Measurements from ENCODE around the gene SLC9A5.

SLC9A5 gene, protein sequence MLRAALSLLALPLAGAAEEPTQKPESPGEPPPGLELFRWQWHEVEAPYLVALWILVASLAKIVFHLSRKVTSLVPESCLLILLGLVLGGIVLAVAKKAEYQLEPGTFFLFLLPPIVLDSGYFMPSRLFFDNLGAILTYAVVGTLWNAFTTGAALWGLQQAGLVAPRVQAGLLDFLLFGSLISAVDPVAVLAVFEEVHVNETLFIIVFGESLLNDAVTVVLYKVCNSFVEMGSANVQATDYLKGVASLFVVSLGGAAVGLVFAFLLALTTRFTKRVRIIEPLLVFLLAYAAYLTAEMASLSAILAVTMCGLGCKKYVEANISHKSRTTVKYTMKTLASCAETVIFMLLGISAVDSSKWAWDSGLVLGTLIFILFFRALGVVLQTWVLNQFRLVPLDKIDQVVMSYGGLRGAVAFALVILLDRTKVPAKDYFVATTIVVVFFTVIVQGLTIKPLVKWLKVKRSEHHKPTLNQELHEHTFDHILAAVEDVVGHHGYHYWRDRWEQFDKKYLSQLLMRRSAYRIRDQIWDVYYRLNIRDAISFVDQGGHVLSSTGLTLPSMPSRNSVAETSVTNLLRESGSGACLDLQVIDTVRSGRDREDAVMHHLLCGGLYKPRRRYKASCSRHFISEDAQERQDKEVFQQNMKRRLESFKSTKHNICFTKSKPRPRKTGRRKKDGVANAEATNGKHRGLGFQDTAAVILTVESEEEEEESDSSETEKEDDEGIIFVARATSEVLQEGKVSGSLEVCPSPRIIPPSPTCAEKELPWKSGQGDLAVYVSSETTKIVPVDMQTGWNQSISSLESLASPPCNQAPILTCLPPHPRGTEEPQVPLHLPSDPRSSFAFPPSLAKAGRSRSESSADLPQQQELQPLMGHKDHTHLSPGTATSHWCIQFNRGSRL

DNA sequence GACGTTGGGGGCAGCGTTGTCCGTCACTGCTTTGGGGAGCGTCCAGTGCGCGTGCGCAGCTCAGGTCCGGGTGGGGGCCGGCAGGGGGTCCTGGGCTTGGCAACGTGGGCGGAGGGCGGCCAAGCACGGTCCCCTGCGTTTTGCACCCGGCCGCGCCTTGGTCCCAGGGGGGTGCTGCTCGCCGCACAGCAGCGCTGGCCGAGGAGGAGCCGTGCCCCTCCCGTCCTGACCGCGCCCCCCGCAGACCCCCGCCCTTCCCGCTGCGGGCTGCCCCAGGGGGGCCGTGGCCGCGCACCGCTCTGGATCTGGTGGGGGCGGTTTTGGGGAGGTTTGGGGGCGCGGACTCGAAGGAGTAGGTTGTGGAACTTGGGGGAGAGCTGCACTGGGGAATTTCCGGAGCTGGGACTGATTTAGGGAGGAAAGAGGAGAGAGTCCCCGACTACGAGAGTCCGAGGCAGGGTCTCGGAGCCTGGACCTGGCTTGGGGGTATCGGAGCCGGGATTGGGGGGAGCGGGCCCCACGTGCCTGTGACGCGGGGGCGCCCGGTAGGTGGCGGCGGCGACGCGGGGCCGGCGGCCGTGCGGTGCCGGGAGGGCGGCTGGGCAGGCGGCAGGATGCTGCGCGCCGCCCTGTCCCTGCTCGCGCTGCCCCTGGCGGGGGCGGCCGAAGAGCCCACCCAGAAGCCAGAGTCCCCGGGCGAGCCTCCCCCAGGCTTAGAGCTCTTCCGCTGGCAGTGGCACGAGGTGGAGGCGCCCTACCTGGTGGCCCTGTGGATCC is at the start of gene SLC9A5:
Gene SLC9A5 (plus strand): TSS at position 579 of the 777 bp plus-strand sequence. CDS start 36 bp downstream, at position 615.
- no peak for DNase-seq (ENCODE audit: low read depth)

DNA sequence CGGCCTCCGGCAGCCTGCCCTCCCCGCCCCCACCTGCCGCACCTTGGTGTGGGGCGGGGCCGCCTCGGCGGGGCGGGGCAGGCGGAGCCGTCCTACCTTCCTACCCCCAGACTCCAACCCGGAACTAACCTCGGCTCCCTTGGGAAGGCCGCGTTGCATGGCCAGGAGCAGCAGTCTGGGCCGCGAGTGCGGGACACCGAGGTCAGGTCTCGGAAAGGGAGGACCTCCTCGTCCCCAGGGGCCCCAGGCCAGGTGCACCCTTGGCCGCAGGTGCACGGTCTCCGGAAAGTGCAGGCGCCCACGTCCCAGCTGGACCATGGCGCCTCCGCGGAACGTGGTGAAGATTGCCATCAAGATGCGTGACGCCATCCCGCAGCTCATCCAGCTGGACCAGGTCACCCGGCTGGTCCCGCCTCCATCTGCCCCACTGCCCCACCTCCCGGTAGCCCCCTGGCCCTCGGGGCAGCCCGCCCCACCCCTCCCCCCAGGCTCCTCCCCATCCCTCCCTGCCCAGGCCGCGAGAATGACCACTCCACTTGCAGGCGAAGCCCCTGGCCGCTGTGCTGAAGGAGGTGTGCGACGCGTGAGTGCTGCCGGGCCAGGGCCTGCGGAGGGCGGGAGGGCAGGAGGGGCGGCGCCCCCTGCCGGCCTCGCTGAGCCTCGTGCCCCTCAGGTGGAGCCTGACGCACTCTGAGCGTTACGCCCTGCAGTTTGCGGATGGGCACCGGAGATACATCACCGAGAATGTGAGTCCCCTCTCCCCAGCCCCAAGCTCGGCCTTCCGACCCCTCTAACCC is 49.6 kb upstream of the SLC9A5 start, which contains the start of gene ELMO3:
Gene ELMO3 (plus strand): TSS at position 121 of the 797 bp plus-strand sequence. CDS start 196 bp downstream, at position 317.
- no peak for DNase-seq (ENCODE audit: low read depth)

DNA sequence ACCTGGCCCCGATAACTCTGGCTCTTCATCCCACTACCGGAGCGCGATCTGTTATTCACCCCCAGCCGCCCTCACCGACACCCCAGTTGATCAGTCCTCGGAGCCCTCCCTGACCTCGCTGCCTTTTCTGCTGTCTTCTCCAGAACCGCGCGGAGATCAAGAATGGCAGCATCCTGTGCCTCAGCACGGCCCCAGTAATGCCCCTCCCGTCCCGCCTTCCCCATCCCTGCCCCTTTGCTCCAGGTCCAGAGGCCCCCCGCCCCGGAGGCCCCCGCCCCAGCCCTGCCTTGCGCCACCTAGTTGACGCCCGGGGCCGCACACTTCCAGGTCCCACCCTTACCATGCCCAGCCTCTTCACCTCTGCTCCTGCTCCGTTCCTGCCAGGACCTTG is 49.0 kb upstream of the SLC9A5 start:
- DNase-seq (ENCODE audit: low read depth) = no peak

DNA sequence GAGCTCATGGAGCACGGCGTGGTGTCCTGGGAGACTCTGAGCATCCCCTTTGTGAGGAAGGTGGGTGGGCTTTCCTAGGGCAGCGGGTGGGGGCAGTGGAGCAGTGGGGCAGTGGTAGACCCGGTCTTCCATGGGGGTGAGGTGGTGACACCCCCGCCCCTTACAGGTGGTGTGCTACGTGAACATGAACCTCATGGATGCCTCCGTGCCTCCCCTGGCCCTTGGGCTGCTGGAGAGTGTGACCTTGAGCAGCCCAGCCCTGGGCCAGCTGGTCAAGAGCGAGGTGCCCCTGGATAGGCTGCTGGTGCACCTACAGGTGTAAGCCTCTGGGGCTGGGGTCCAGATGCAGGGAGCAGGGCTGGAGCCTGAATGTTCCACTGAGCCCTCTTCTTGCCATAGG is 48.3 kb upstream of the SLC9A5 start:
- no peak for DNase-seq (ENCODE audit: low read depth)

DNA sequence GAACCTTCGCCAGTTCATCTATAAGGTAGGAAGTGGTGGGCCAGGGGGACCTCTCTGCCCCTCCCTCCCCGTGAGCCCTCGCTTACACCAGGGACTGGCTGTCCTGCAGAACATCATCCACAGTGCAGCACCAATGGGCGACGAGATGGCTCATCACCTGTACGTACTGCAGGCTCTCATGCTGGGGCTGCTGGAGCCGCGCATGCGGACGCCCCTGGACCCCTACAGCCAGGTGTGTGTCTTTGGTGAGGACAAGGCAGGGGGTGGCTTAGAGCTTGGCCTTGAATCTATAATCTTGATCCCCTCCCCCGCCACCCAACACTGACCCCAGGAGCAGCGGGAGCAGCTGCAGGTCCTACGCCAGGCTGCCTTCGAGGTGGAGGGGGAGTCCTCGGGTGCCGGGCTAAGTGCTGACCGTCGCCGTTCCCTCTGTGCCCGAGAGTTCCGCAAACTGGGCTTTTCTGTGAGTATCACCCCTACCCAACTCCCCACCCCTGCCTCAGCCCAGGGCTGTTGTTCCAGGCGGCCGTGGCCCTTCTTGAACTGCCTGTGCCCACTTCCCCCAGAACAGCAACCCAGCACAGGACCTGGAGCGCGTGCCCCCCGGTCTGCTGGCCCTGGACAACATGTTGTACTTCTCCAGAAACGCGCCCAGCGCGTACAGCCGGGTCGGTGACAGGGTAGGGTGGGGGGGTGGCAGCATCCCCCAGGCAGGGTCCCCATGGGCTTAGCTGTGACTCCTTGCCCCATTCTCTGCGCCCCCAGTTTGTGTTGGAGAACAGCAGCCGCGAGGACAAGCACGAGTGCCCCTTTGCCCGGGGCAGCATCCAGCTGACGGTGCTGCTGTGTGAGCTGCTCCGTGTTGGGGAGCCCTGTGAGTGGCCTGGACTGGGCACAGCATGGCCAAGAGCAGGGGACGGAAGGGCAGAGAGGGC is 47.1 kb upstream of the SLC9A5 start:
- no peak for DNase-seq (ENCODE audit: low read depth)

DNA sequence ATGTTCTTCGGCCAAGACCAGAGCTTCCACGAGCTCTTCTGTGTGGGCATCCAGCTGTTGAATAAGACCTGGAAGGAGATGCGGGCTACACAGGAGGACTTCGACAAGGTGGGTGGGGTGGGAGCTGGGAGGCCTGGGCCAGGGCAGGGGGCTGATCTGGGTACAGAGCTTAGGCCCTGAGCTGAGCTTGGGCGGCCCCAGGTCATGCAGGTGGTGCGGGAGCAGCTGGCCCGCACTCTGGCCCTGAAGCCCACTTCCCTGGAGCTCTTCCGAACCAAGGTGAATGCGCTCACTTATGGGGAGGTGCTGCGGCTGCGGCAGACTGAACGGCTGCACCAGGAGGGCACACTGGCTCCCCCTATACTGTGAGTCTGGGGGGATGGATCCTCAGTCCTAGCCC is 46.4 kb upstream of the SLC9A5 start:
- no peak for DNase-seq (ENCODE audit: low read depth)

DNA sequence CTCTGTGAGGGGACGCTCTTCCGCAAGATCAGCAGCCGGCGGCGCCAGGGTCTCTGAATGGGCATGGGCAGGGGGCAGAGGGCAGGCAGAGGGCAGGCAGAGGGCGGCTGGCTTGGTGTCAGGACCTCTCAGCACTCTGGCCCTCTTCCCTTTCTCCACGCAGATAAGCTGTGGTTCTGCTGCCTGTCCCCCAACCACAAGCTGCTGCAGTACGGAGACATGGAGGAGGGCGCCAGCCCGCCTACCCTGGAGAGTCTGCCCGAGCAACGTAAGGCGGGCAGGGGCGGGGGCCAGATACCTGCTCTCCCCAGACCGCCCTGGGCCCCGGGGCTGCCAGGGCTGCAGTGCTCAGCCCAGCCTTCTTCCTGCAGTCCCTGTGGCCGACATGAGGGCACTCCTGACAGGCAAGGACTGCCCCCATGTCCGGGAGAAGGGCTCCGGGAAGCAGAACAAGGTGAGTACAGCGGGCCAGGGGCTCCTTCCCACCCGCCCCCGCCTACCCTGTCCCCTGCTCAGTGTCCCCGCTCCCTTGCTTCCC is 45.8 kb upstream of the SLC9A5 start:
- DNase-seq (ENCODE audit: low read depth) = no peak

DNA sequence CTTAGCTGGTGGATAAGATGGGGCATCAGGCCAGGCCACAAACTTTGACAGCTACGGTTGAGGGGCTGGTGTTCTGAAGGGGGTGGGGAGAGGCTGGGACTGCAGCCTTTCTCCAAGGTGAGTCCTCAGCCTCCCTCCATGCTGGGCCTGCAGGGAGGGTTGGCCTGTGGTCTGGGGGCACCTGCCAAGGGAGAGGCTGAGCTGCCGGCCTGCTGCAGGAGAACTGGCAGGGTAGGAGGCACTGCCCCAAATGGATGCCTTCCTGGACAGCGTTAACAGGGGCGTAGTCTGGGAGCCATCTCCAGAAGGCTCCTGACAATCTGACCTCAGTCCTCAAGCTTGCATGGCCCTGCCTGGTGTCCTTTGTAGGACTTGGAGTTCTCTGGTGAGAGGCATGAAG is 44.7 kb upstream of the SLC9A5 start:
- no peak for DNase-seq (ENCODE audit: low read depth)

DNA sequence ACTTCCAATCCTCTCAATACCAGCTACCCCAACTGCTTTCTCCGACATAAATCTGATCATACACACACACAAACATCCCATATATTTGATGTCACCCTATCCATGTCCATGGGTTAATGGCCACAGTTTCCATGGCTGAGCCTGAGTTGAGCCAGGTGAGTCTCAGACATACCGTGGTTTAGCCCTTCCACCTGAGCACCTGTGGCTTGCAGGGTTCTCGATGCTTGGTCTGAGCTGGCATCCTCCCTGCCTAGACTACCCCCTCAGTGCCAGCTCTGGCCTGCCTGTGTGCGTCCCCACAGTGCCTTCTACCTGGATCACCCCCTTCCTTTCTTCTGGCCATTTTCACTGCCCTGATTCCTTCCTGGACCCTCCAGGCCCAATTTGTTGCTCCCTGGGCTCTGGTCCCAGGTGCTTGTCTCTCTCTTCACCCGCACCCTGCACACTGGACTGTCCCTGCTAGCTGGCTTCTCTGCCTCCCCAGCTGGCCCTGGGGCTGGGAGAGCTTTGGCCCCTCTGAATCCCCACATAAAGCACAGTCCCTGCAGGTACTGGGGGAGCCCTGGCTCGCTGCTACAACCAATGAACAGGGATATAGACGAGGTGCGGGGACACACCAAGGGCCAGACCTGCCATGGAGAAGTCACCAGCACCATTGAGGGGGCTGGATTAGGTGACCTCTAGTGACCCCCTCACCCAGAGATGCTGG is 42.5 kb upstream of the SLC9A5 start:
- DNase-seq (ENCODE audit: low read depth) = no peak

DNA sequence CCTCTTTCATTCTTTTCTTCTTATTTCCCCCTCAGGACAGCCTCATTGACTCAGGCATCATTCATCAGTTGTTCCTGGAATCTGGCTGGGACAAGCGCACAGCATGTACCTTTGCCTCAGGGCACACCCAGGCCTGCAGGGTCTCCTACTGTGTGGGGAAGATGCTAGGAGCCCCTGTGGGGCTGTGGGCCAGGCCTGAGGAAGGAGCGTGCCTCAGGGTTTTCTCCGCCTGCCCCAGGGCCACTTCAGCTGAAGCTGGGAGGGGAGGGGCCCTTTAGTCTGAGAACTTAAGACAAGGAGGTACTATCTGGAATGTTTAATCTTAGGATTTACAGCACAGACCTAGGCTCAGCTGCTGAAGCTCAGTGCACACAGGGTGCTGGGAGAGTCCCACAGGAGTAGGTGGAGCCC is 41.9 kb upstream of the SLC9A5 start:
- no peak for DNase-seq (ENCODE audit: low read depth)

DNA sequence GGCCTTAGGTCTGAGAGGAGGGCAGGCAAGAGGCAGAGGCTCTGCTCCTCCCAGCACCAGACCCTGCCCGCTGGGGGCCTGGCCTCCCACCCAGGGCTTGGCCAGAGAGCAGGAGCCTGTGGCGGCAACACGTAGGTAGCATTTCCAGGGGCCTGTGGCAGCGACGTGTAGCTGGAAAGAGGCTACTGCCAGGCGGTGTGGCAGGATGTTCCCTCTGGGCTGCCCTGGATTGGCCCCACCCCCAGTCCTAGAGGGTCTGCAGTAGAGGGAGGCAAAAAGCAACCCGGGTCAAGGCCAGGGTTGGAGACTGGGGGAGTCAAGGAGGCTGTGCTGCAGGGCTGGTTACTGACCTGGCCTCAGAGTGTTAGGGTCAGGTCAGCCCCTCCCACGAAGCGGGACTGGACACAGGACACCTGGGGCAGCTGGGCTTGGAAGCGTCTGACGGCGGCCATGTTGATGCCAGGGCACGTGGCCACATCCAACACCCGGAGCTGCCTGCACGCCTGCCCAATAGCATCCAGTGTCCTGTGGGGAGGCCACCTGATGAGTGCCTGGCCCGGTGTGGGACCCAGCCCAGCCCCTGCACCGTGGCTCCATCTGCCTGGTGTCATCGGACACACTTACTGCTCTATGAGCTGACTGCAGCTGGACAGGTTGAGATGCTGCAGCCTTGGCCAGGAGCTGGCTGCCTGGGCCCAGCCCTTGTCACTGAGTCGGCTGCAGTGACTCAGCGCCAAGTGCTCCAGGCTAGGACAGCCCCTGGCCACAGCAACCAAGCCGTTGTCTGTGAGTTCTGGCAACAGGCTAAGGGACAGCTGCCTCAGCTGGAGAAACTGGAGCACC is 41.3 kb upstream of the SLC9A5 start:
- no peak for DNase-seq (ENCODE audit: low read depth)

DNA sequence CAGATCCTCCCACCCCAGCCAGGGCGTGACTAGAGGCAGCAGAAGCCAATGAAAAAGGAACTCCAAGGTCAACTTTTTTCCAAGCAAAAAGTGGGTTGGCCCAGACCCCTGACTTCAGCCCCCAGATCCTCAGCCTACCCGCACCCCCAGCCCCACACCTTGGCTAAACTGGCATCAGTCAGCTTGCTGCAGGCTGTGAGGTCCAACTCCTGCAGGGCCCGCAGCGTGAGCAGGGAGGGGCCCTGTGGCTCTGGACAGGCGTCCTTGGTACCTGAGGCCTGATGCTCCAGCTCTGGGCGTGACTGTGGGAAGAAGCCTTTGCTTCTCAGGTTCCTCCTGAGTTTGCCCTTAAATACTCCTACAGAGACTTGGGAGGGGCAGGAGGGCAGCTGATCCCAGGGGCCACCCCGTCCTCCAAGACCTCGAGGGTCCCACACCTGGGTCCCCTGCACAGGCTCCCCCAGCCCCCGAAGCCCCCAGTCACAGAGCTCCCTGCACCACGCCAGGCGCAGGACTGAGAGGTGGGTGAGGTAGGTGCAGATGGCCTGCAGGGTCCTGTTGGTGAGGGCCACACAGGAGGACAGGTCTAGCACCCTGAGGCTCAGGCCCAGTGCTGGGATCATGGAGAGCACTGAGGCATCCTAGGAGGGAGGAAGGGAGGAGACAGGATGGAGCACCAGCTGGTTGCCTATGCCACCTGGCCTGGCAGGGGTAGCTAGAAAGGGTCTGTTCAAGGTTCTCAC is 40.5 kb upstream of the SLC9A5 start:
- DNase-seq (ENCODE audit: low read depth) = no peak

DNA sequence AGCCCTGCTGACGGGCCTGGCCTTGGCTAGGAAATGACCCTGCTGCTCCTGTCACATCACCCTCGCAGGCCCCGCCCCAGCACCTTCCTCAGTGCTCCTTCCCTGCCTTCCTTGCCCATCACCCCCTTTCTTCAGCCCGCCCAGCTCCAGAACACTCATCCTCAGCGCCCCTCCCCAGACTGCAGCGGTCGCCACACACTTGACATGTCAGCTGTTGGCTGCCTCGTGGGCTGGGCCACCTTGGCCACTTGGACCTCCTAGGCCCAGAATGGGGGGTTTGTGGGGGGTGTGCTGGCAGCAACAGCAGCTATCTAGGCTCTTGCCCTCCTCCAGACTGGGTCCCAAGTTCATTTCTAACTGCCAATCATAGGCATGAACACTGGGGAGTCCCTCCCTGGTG is 39.2 kb upstream of the SLC9A5 start:
- DNase-seq (ENCODE audit: low read depth) = no peak

DNA sequence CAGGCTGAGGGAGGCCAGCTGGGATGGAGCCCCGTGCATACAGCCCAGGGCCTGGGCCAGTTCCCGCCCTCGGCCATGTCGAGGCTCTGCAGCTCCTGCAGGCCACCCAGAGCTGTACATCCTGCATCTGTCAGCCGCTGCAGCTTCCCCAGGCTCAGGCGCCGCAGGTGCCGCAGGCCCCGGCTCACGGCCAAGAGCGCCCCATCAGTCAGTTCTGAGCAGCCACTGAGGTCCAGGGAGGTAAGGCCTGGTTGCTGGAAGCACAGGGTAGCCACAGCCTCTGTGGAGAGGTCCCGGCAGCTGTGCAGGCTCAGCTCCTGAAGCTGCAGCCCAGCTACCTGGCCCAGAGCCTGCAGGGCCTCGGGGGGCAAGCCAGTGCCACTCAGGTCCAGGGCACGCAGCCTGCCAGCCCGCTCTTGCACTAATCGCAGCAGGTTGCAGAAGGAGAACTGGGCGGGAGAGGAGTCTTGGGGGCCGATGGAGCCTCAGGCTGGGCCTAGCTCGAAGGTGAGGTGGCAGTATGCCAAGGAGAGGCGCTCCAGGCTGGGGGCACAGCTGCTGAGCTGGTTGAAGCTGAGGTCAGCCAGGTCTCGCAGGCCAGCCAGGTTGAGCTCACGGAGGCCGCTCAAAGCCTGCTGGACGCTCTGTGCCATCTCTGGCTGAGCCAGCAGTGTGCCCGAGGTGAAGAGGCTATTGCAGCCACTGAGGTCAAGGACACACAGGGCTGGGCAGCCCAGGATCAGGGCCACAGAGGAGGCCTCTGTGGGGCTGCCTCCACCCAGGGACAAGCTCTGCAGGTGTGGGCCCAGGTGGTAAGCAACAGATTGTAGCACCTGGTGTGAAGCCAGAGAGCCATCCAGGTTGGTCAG is 38.5 kb upstream of the SLC9A5 start:
- DNase-seq (ENCODE audit: low read depth) = no peak

DNA sequence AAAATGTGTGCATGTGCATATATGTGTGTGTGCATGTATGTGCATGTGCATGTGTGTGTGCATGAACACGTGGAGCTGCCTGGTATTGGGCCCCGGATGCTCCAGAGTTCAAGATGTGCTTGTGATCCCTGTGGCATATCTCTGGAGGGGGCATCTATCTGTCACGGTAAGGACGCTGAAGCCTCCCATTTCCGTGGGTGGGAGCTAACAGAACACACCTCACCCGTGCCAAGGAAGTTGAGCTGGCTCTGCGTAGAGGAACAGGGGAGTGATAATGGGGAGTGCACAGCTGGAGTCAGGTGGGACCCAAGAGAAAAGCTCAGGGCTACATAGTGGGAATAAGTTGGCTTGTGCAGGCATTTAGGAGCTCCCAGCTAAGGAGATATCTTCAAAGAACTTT is 37.1 kb upstream of the SLC9A5 start:
- no peak for DNase-seq (ENCODE audit: low read depth)

DNA sequence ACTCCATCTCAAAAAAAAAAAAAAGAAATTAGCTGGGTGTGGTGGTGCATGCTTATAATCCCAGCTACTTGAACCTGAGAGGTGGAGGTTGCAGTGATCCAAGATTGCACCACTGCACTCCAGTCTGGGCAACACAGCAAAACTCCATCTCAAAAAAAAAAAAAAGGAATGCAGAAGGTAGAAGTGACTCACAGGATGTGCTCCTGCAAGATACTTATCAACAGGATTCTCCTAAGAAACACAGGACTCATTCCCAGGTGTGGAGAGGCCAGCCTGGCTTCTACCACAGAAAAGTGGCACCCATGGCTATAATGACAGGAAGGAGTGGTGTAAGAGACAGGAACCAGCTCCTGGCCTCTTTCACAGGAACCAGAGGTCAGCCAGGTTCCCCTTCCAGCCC is 36.0 kb upstream of the SLC9A5 start:
- no peak for DNase-seq (ENCODE audit: low read depth)

Data from stimulated activated CD8-positive, alpha-beta memory T cell treated with anti-CD3 and anti-CD28 coated beads, Interleukin-12 subunit alpha, Interleukin-12 subunit beta, amount 100 ng/mL, for 4 hours (primary cell).